SK-N-SH (cell line): ENCODE data around the gene IGSF9B. TPM values are rescaled to one million over a fixed set of nuclear protein-coding genes. Genes with fewer than 3 reads are reported as not detected.

Experiments used
- CTCF ChIA-PET: fragments of 300-600, 350-600 bp; formaldehyde crosslinking; extraction: SDS; loops from one replicate; lab custom pipeline; 2021; lab: Yijun Ruan, JAX
- POLR2A ChIA-PET: fragments of 350-600 bp; sonication (Branson Sonifier 250); formaldehyde crosslinking; extraction: SDS; loops from one replicate; lab custom pipeline; 2020; ENCODE audit warnings: antibody characterized with exemption, inconsistent platforms; lab: Yijun Ruan, JAX
- DNase-seq: peaks from one replicate; pipeline ENCODE4 v3.0.0; 2012
- H2AFZ ChIP-seq: fragments of 200-600 bp; sonication (generic); 2 replicates; pipeline ENCODE4 v1.8.1; 2016; ENCODE audit warnings: antibody characterized with exemption, mild to moderate bottlenecking, low read depth
- H3F3A ChIP-seq: fragments of 200-600 bp; sonication (generic); replicated peaks from 2 replicates; pipeline ENCODE3; 2016; ENCODE audit warnings: antibody characterized with exemption, mild to moderate bottlenecking; ENCODE audit not compliant: insufficient read depth
- H3K27ac ChIP-seq, 2 experiments: fragments of 200-500 bp in 1 of 2; fragments of 200-600 bp in 1 of 2; sonication (Bioruptor generic) in 1 of 2; sonication (generic), shearing (Covaris generic) in 1 of 2; 2 replicates each; pipeline versions ENCODE4 v1.5.1 to v1.6.1; 2014 to 2016; ENCODE audit warnings: low read depth in 2 of 2, inconsistent platforms in 1 of 2, low read length in 1 of 2, mild to moderate bottlenecking in 1 of 2, mixed read lengths in 1 of 2
- H3K27me3 ChIP-seq: fragments of 200-600 bp; sonication (generic), shearing (Covaris generic); 2 replicates; pipeline ENCODE4 v1.6.1; 2016; ENCODE audit warnings: mixed run types; ENCODE audit not compliant: insufficient read depth
- H3K36me3 ChIP-seq, 2 experiments: fragments of 200-500 bp in 1 of 2; fragments of 200-600 bp in 1 of 2; sonication (Bioruptor generic) in 1 of 2; sonication (generic) in 1 of 2; replicated peaks in 1 of 2; 2 replicates each; pipeline versions ENCODE3 to v1.5.1; 2014 to 2016; ENCODE audit warnings: low read length in 1 of 2, mild to moderate bottlenecking in 1 of 2; ENCODE audit not compliant: insufficient read depth in 2 of 2, control insufficient read depth in 1 of 2
- H3K4me1 ChIP-seq, 2 experiments: fragments of 200-500 bp in 1 of 2; fragments of 200-600 bp in 1 of 2; sonication (Bioruptor generic) in 1 of 2; sonication (generic), shearing (Covaris generic) in 1 of 2; 2 replicates each; pipeline versions ENCODE4 v1.5.1 to v1.6.1; 2014 to 2016; ENCODE audit warnings: low read depth in 1 of 2, low read length in 1 of 2, mixed run types in 1 of 2; ENCODE audit not compliant: insufficient read depth in 2 of 2, control insufficient read depth in 1 of 2
- H3K4me2 ChIP-seq: fragments of 200-600 bp; sonication (generic), shearing (Covaris generic); 2 replicates; pipeline ENCODE4 v1.6.1; 2017; ENCODE audit warnings: mixed run types
- H3K4me3 ChIP-seq, 2 experiments: fragments of 200-500 bp in 1 of 2; fragments of 200-600 bp in 1 of 2; sonication (Bioruptor generic) in 1 of 2; sonication (generic), shearing (Covaris generic) in 1 of 2; 2 replicates each; pipeline versions ENCODE4 v1.5.1 to v1.8.1; 2014 to 2016; ENCODE audit warnings: low read depth in 2 of 2, inconsistent platforms in 1 of 2, low read length in 1 of 2, mild to moderate bottlenecking in 1 of 2, mixed read lengths in 1 of 2, moderate library complexity in 1 of 2
- H3K79me2 ChIP-seq: fragments of 200-600 bp; sonication (generic); 2 replicates; pipeline ENCODE4 v1.8.1; 2017; ENCODE audit warnings: mild to moderate bottlenecking; ENCODE audit not compliant: insufficient read depth
- H3K9ac ChIP-seq: fragments of 200-600 bp; sonication (generic); 2 replicates; pipeline ENCODE4 v1.6.1; 2017; ENCODE audit warnings: mixed run types
- H3K9me2 ChIP-seq: fragments of 200-600 bp; sonication (generic); 2 replicates; pipeline ENCODE4 v1.6.1; 2017; ENCODE audit warnings: mixed run types
- H3K9me3 ChIP-seq: fragments of 200-600 bp; sonication (generic); 2 replicates; pipeline ENCODE4 v1.6.1; 2017; ENCODE audit warnings: mixed run types, mild to moderate bottlenecking, moderate library complexity
- H4K20me1 ChIP-seq: fragments of 200-600 bp; sonication (generic); 2 replicates; pipeline ENCODE4 v1.6.1; 2017; ENCODE audit warnings: mild to moderate bottlenecking, mixed run types; ENCODE audit not compliant: insufficient read depth
- CHD2 ChIP-seq: fragments of 150-350 bp; IDR thresholded peaks from 2 replicates; pipeline ENCODE4 v1.6.1; 2018; ENCODE audit warnings: low read length; ENCODE audit not compliant: partially characterized antibody
- CTCF ChIP-seq: fragments of 200-600 bp; sonication (generic); IDR thresholded peaks from 2 replicates; pipeline ENCODE4 v1.6.1; 2017; ENCODE audit warnings: antibody characterized with exemption, mild to moderate bottlenecking, moderate library complexity
- FOXM1 ChIP-seq: IDR thresholded peaks from 2 replicates; pipeline ENCODE4 v1.4.0; 2012; ENCODE audit warnings: low read depth, mild to moderate bottlenecking
- GABPA ChIP-seq: IDR thresholded peaks from 2 replicates; pipeline ENCODE4 v1.4.0; 2012; ENCODE audit warnings: low read depth, mild to moderate bottlenecking
- GATA2 ChIP-seq: sonication (generic); formaldehyde crosslinking; IDR thresholded peaks from 2 replicates; pipeline ENCODE4 v1.5.0; 2020; ENCODE audit warnings: mild to moderate bottlenecking, missing genetic modification reagents
- JUND ChIP-seq: IDR thresholded peaks from 2 replicates; pipeline ENCODE4 v1.4.0; 2012
- MEF2A ChIP-seq: IDR thresholded peaks from 2 replicates; pipeline ENCODE4 v1.4.0; 2012; ENCODE audit warnings: low read depth, borderline replicate concordance
- MXI1 ChIP-seq: IDR thresholded peaks from 2 replicates; pipeline ENCODE4 v1.6.1; 2012; ENCODE audit warnings: mild to moderate bottlenecking, low read depth, low read length, improper control_type of control experiment
- NFIC ChIP-seq: IDR thresholded peaks from 2 replicates; pipeline ENCODE4 v1.4.0; 2012; ENCODE audit warnings: borderline replicate concordance
- PBX3 ChIP-seq: IDR thresholded peaks from 2 replicates; pipeline ENCODE4; 2012
- POLR2AphosphoS5 ChIP-seq: IDR thresholded peaks from 2 replicates; pipeline ENCODE4 v1.6.1; 2012; ENCODE audit warnings: low read depth, low read length
- TCF12 ChIP-seq: IDR thresholded peaks from 2 replicates; pipeline ENCODE4 v1.4.0; 2012
- USF2 ChIP-seq: fragments of 150-350 bp; IDR thresholded peaks from 2 replicates; pipeline ENCODE4 v1.6.1; 2017; ENCODE audit warnings: antibody characterized with exemption, low read length, low read depth, borderline replicate concordance
- ZBTB33 ChIP-seq: IDR thresholded peaks from 2 replicates; pipeline ENCODE4 v1.4.0; 2012; ENCODE audit warnings: low read depth, borderline replicate concordance
- WGBS: methylation state at CpG from one replicate; pipeline ENCODE4 v1.1.6; 2017; ENCODE audit warnings: low lambda C conversion rate; 5-methylcytosine and 5-hydroxymethylcytosine counted together
- polyA plus RNA-seq, 3 experiments: library from polyadenylated mRNA; depleted of rRNA; stranded (reverse); fragments of >200 nt; gene quantifications; 2 replicates each; pipeline ENCODE4 v1.2.3, GENCODE V29; 2012

IGSF9B gene
- polyA plus RNA-seq, 1 of the 3 experiments (the other 2 are of a cell fraction), result 0.41 TPM

GRCh38 chr11:133952199-133953190 lies 4.3 kb downstream of the IGSF9B start:
- TF ChIP-seq PBX3 (no peak), GATA2 (CRISPR knock-in tag) (0 out of 2 replicates have a peak, but pooled peaks have one; percentile 1)
- Histone ChIP-seq H3K36me3 (no peaks in the 10 kb centered on the region), H3K9ac (no peak overlapping the region), H3K79me2 (no peaks in the 10 kb centered on the region), H3K9me2 (no peaks in the 10 kb centered on the region), H3F3A (no peaks in the 10 kb centered on the region), H3K4me1 (peaks cover 0 to 81% of the 10 kb centered on the region in 2 experiments; a peak in 2 of 4 replicates), H3K27ac (peak overlapping the region in 1 of 2 experiments; percentile 83; a peak in 2 of 4 replicates), H3K4me2 (no peak overlapping the region), H3K9me3 (no peaks in the 10 kb centered on the region), H2AFZ (no peak overlapping the region), H3K4me3 (no peak overlapping the region), H3K27me3 (peaks cover 17% of the 10 kb centered on the region), H4K20me1 (no peaks in the 10 kb centered on the region)
- ChIA-PET CTCF (interaction anchor here (0.9 to 16.7 kb wide), 4 partner anchors 9 to 93 kb away, joined by 3 to 200 read pairs (median 8); no protein-coding TSS in a partner anchor), POLR2A (interaction anchor here (0.9 to 1.2 kb wide), 2 partner anchors 9 to 15 kb away, joined by 4 read pairs; no protein-coding TSS in a partner anchor)
- WGBS, result 67% methylated on average over 8 of the region's 10 CpGs
- DNase-seq, result no peak

GRCh38 chr11:133951327-133952198 lies 5.2 kb downstream of the IGSF9B start:
- no peaks in the 10 kb centered on the region for H3K9me2 ChIP-seq
- DNase-seq, result peak; percentile 63
- no peak overlapping the region for H3K9ac ChIP-seq
- H3K27ac ChIP-seq, result peak overlapping the region in 1 of 2 experiments; percentile 81; a peak in 2 of 4 replicates
- CTCF ChIA-PET, result interaction anchor here (0.6 to 16.7 kb wide), 3 partner anchors 26 to 460 kb away, joined by 3 to 200 read pairs (median 12); partner anchors contain the start of gene B3GAT1
- WGBS, result 42% methylated on average over 22 of the region's 32 CpGs
- no peaks in the 10 kb centered on the region for H3F3A ChIP-seq
- POLR2A ChIA-PET, result no interaction called here
- no peak overlapping the region for H3K4me3 ChIP-seq
- H3K79me2 ChIP-seq, result no peaks in the 10 kb centered on the region
- no peak overlapping the region; the same call in 1 of the 2 replicates for H3K4me2 ChIP-seq
- H2AFZ ChIP-seq, result no peak overlapping the region
- TF ChIP-seq CTCF (no peak), POLR2AphosphoS5 (no peak), GABPA (no peak), JUND (no peak), FOXM1 (no peak), ZBTB33 (no peak), CHD2 (no peak), NFIC (no peak), USF2 (no peak), TCF12 (no peak), MEF2A (no peak), MXI1 (no peak)
- TF ChIP-seq, all 33 proteins: peak for 0
- no peaks in the 10 kb centered on the region for H3K9me3 ChIP-seq
- H3K4me1 ChIP-seq, result peaks cover 0 to 88% of the 10 kb centered on the region in 2 experiments; a peak in 2 of 4 replicates
- H4K20me1 ChIP-seq, result no peaks in the 10 kb centered on the region
- peaks cover 17% of the 10 kb centered on the region for H3K27me3 ChIP-seq
- no peaks in the 10 kb centered on the region for H3K36me3 ChIP-seq
